MCF 10A (cell line): Measurements from ENCODE around the gene ITGA11. TPM values are rescaled to one million over a fixed set of nuclear protein-coding genes. Genes with fewer than 3 reads are reported as not detected.

ENCODE experiments used
- BruUV-seq: library from RNA; stranded (reverse); fragments of 400-500 nt; replicated peaks from 2 replicates; lab custom pipeline; 2021; lab: Mats Ljungman, UMichigan
- CTCF ChIA-PET: fragments of 300-600 bp; sonication (Branson Sonifier 250); formaldehyde crosslinking; extraction: SDS; loops from one replicate; lab custom pipeline; 2021; ENCODE audit warnings: antibody characterized with exemption, inconsistent platforms; lab: Yijun Ruan, JAX
- POLR2A ChIA-PET: fragments of 300-600, 350-650 bp; sonication (Branson Sonifier 250); formaldehyde crosslinking; extraction: SDS; loops from one replicate; lab custom pipeline; 2020; ENCODE audit warnings: antibody characterized with exemption, inconsistent platforms; lab: Yijun Ruan, JAX
- DNase-seq: peaks from one replicate; pipeline ENCODE4 v3.0.0-alpha.2; 2018; ENCODE audit not compliant: unreplicated experiment
- H3K27ac Mint-ChIP-seq: one replicate; pipeline ENCODE4 v1.8.0; 2022; ENCODE audit warnings: mild to moderate bottlenecking, low read depth, mixed read lengths; ENCODE audit not compliant: unreplicated experiment
- H3K27me3 Mint-ChIP-seq: one replicate; pipeline ENCODE4 v1.8.0; 2022; ENCODE audit warnings: mixed read lengths; ENCODE audit not compliant: insufficient read depth, unreplicated experiment
- H3K36me3 Mint-ChIP-seq: one replicate; pipeline ENCODE4 v1.8.0; 2022; ENCODE audit warnings: mild to moderate bottlenecking, moderate library complexity, mixed read lengths; ENCODE audit not compliant: insufficient read depth, unreplicated experiment
- H3K4me1 Mint-ChIP-seq: one replicate; pipeline ENCODE4 v1.8.0; 2022; ENCODE audit warnings: mixed read lengths; ENCODE audit not compliant: insufficient read depth, unreplicated experiment
- H3K4me3 Mint-ChIP-seq: one replicate; pipeline ENCODE4 v1.8.0; 2022; ENCODE audit warnings: mild to moderate bottlenecking, moderate library complexity, mixed read lengths; ENCODE audit not compliant: unreplicated experiment
- H3K9me3 Mint-ChIP-seq: one replicate; pipeline ENCODE4 v1.8.0; 2022; ENCODE audit warnings: mixed read lengths; ENCODE audit not compliant: unreplicated experiment
- CTCF ChIP-seq: fragments of 200-600 bp; IDR thresholded peaks from one replicate; pipeline ENCODE4 v1.8.0; 2022; ENCODE audit warnings: antibody characterized with exemption, mild to moderate bottlenecking; ENCODE audit not compliant: unreplicated experiment
- intact Hi-C: fragments of 100-400 bp; cut with micrococcal nuclease; formaldehyde crosslinking; loops from 2 replicates; pipeline ENCODE4 v1.14.1; 2022
- total RNA-seq: library from RNA; stranded (reverse); gene quantifications from 2 replicates; pipeline ENCODE4 v1.2.3, GENCODE V29; 2022

The ITGA11 gene
- total RNA-seq, 1 experiment from 2014 or later = 0.19 TPM

- Mint-ChIP-seq H3K4me1 (peaks cover 2% of the 10 kb centered on the region), H3K36me3 (peaks cover 6% of the 10 kb centered on the region), H3K4me3 (no peak overlapping the region), H3K27me3 (no peaks in the 10 kb centered on the region), H3K27ac (no peak overlapping the region), H3K9me3 (peaks cover 7% of the 10 kb centered on the region)
- CTCF ChIA-PET = interaction anchor here (1.2 kb wide), 1 partner anchor 561 kb away, joined by 3 read pairs; no protein-coding TSS in a partner anchor
- intact Hi-C loops = no loop called here
- no peak for DNase-seq
- POLR2A ChIA-PET = no interaction called here
- BruUV-seq = no TSS peak
- no peak for TF ChIP-seq CTCF
Measured at GRCh38 chr15:68378595-68378994, 53.4 kb downstream of the ITGA11 start.

GRCh38 chr15:68377766-68378165, 54.2 kb downstream of the ITGA11 start:
- ChIA-PET POLR2A (no interaction called here), CTCF (interaction anchor here (0.6 kb wide), 1 partner anchor 95 kb away, joined by 4 read pairs; no protein-coding TSS in a partner anchor)
- H3K27ac Mint-ChIP-seq = no peak overlapping the region
- no peaks in the 10 kb centered on the region for H3K4me1 Mint-ChIP-seq
- no peaks in the 10 kb centered on the region for H3K27me3 Mint-ChIP-seq
- no peak for DNase-seq
- no TSS peak for BruUV-seq
- peaks cover 6% of the 10 kb centered on the region for H3K9me3 Mint-ChIP-seq
- H3K4me3 Mint-ChIP-seq = no peak overlapping the region
- intact Hi-C loops = no loop called here
- no peak for TF ChIP-seq CTCF
- H3K36me3 Mint-ChIP-seq = peaks cover 6% of the 10 kb centered on the region

- no peak overlapping the region for H3K4me3 Mint-ChIP-seq
- no peaks in the 10 kb centered on the region for H3K4me1 Mint-ChIP-seq
- intact Hi-C loops = no loop called here
- DNase-seq = no peak
- H3K36me3 Mint-ChIP-seq = peaks cover 6% of the 10 kb centered on the region
- BruUV-seq = no TSS peak
- no peak for TF ChIP-seq CTCF
- CTCF ChIA-PET = interaction anchor here (1.0 kb wide), 1 partner anchor 86 kb away, joined by 3 read pairs; no protein-coding TSS in a partner anchor
- POLR2A ChIA-PET = no interaction called here
- no peak overlapping the region for H3K27ac Mint-ChIP-seq
- no peaks in the 10 kb centered on the region for H3K27me3 Mint-ChIP-seq
- H3K9me3 Mint-ChIP-seq = no peaks in the 10 kb centered on the region
Measured at GRCh38 chr15:68376447-68377060, 55.4 kb downstream of the ITGA11 start.

- CTCF ChIA-PET = interaction anchor here (1.0 kb wide), 1 partner anchor 85 kb away, joined by 3 read pairs; no protein-coding TSS in a partner anchor
- Mint-ChIP-seq H3K4me3 (no peak overlapping the region), H3K9me3 (no peaks in the 10 kb centered on the region), H3K36me3 (peaks cover 6% of the 10 kb centered on the region), H3K27me3 (no peaks in the 10 kb centered on the region), H3K4me1 (no peaks in the 10 kb centered on the region), H3K27ac (no peak overlapping the region)
- POLR2A ChIA-PET = no interaction called here
- TF ChIP-seq CTCF = no peak
- no peak for DNase-seq
- intact Hi-C loops = no loop called here
- no TSS peak for BruUV-seq
Measured at GRCh38 chr15:68375716-68376220, 56.2 kb downstream of the ITGA11 start.
